Stimulated activated effector memory CD8-positive, alpha-beta T cell treated with anti-CD3 and anti-CD28 coated beads, Interleukin-12 subunit alpha, Interleukin-12 subunit beta, amount 100 ng/mL, for 72 hours (primary cell): Measurements from ENCODE around the gene HAGHL.
"Not testable (repeated sequence)": the region's sequence is repeated elsewhere in the genome, so short reads cannot be mapped to it uniquely, and the experiment has no call there.

Source experiments
- ATAC-seq: fragments of 150-1000 bp; cut with Tn5 transposase; 2 replicates; pipeline ENCODE4 v1.10.0; 2021
- DNase-seq, 2 donors: peaks; one replicate each; pipeline ENCODE4 v3.0.0; 2021 to 2022; ENCODE audit warnings: low spot score in 2 of 2
- H3K27ac Mint-ChIP-seq: one replicate; pipeline ENCODE4 v1.8.0; 2022; ENCODE audit warnings: mild to moderate bottlenecking, mixed read lengths
- H3K36me3 Mint-ChIP-seq: one replicate; pipeline ENCODE4 v1.8.0; 2022; ENCODE audit warnings: mild to moderate bottlenecking, mixed read lengths
- H3K4me1 Mint-ChIP-seq: one replicate; pipeline ENCODE4 v1.8.0; 2022; ENCODE audit warnings: mixed read lengths
- H3K4me3 Mint-ChIP-seq: one replicate; pipeline ENCODE4 v1.8.0; 2022; ENCODE audit warnings: mild to moderate bottlenecking, mixed read lengths
- H3K9me3 Mint-ChIP-seq: one replicate; pipeline ENCODE4 v1.8.0; 2022; ENCODE audit warnings: mixed read lengths

The HAGHL gene

GRCh38 chr16:710500-711075, 16.3 kb upstream of the HAGHL start:
- Mint-ChIP-seq H3K9me3 (no peaks in the 10 kb centered on the region), H3K27ac (no peak overlapping the region), H3K4me1 (peaks cover 5% of the 10 kb centered on the region), H3K36me3 (no peaks in the 10 kb centered on the region), H3K4me3 (no peak overlapping the region)
- DNase-seq = no peak
- ATAC-seq = no peak

- Mint-ChIP-seq H3K9me3 (no peaks in the 10 kb centered on the region), H3K27ac (no peak overlapping the region), H3K4me3 (no peak overlapping the region), H3K4me1 (peaks cover 6% of the 10 kb centered on the region), H3K36me3 (no peaks in the 10 kb centered on the region)
- DNase-seq = no peak
- no peak for ATAC-seq
Measured at GRCh38 chr16:711084-711483, 15.8 kb upstream of the HAGHL start.

GRCh38 chr16:711548-712320, 15.2 kb upstream of the HAGHL start:
- peaks cover 4% of the 10 kb centered on the region for H3K36me3 Mint-ChIP-seq
- H3K4me3 Mint-ChIP-seq = no peak overlapping the region
- peak; percentile 70 for ATAC-seq
- H3K4me1 Mint-ChIP-seq = peaks cover 11% of the 10 kb centered on the region
- H3K27ac Mint-ChIP-seq = no peak overlapping the region
- H3K9me3 Mint-ChIP-seq = no peaks in the 10 kb centered on the region
- peak; percentile 89 to 91 for DNase-seq

GRCh38 chr16:712740-713250, 14.1 kb upstream of the HAGHL start:
- H3K36me3 Mint-ChIP-seq, H3K27ac Mint-ChIP-seq, H3K4me3 Mint-ChIP-seq, H3K9me3 Mint-ChIP-seq, ATAC-seq: not testable (repeated sequence)
- DNase-seq = peak; percentile 43 to 79
- peaks cover 11% of the 10 kb centered on the region for H3K4me1 Mint-ChIP-seq

GRCh38 chr16:714079-714478, 12.8 kb upstream of the HAGHL start:
- Mint-ChIP-seq H3K4me3 (peak overlapping the region; percentile 22), H3K9me3 (no peaks in the 10 kb centered on the region), H3K4me1 (peaks cover 13% of the 10 kb centered on the region), H3K27ac (no peak overlapping the region), H3K36me3 (peaks cover 5% of the 10 kb centered on the region)
- ATAC-seq (no peak), DNase-seq (no peak)

- peaks cover 20% of the 10 kb centered on the region for H3K4me1 Mint-ChIP-seq
- ATAC-seq (peak; percentile 86), DNase-seq (peak; percentile 90 to 94)
- H3K36me3 Mint-ChIP-seq = peaks cover 7% of the 10 kb centered on the region
- no peak within 1 kb of the TSS for H3K27ac Mint-ChIP-seq
- no peaks in the 10 kb centered on the region for H3K9me3 Mint-ChIP-seq
- H3K4me3 Mint-ChIP-seq = peak within 1 kb of the TSS; percentile 61
Measured at GRCh38 chr16:714558-715476, 12.1 kb upstream of the HAGHL start, which contains the start of gene METRN. TSS of gene METRN (plus strand) at chr16:715118. CDS start at chr16:715290, 172 bp downstream.

- DNase-seq (peak in 1 of 2 donors; percentile 79), ATAC-seq (peak; percentile 24)
- Mint-ChIP-seq H3K9me3 (no peaks in the 10 kb centered on the region), H3K4me3 (peak overlapping the region; percentile 61), H3K27ac (no peak overlapping the region), H3K36me3 (peaks cover 15% of the 10 kb centered on the region), H3K4me1 (peaks cover 27% of the 10 kb centered on the region)
Measured at GRCh38 chr16:715477-716199, 11.3 kb upstream of the HAGHL start.

GRCh38 chr16:716200-716568, 10.7 kb upstream of the HAGHL start:
- H3K4me1 Mint-ChIP-seq = peaks cover 27% of the 10 kb centered on the region
- no peak for DNase-seq
- H3K27ac Mint-ChIP-seq = no peak overlapping the region

GRCh38 chr16:716768-717325, 10.1 kb upstream of the HAGHL start:
- H3K27ac Mint-ChIP-seq = no peak overlapping the region
- ATAC-seq (no peak), DNase-seq (no peak)
- peaks cover 15% of the 10 kb centered on the region for H3K36me3 Mint-ChIP-seq
- H3K4me1 Mint-ChIP-seq = peaks cover 29% of the 10 kb centered on the region
- no peaks in the 10 kb centered on the region for H3K9me3 Mint-ChIP-seq
- peak overlapping the region; percentile 61 for H3K4me3 Mint-ChIP-seq

More at GRCh38 chr16:716200-716568, 10.7 kb upstream of the HAGHL start:
- Mint-ChIP-seq H3K36me3 (peaks cover 15% of the 10 kb centered on the region), H3K4me3 (peak overlapping the region; percentile 61), H3K9me3 (no peaks in the 10 kb centered on the region)
- no peak for ATAC-seq

- peaks cover 15% of the 10 kb centered on the region for H3K36me3 Mint-ChIP-seq
- no peak overlapping the region for H3K4me3 Mint-ChIP-seq
- DNase-seq = no peak
- ATAC-seq = no peak
- H3K27ac Mint-ChIP-seq = no peak overlapping the region
- peaks cover 30% of the 10 kb centered on the region for H3K4me1 Mint-ChIP-seq
- H3K9me3 Mint-ChIP-seq = no peaks in the 10 kb centered on the region
Measured at GRCh38 chr16:717450-718245, 9.3 kb upstream of the HAGHL start.

GRCh38 chr16:718389-718788, 8.5 kb upstream of the HAGHL start:
- DNase-seq (no peak), ATAC-seq (no peak)
- Mint-ChIP-seq H3K4me3 (no peak overlapping the region), H3K36me3 (peaks cover 15% of the 10 kb centered on the region), H3K9me3 (no peaks in the 10 kb centered on the region), H3K27ac (no peak overlapping the region), H3K4me1 (peaks cover 27% of the 10 kb centered on the region)

- no peaks in the 10 kb centered on the region for H3K9me3 Mint-ChIP-seq
- ATAC-seq (no peak), DNase-seq (no peak)
- peaks cover 15% of the 10 kb centered on the region for H3K36me3 Mint-ChIP-seq
- H3K4me1 Mint-ChIP-seq = peaks cover 27% of the 10 kb centered on the region
- H3K27ac Mint-ChIP-seq = peak overlapping the region; percentile 40
- H3K4me3 Mint-ChIP-seq = peak overlapping the region; percentile 80
Measured at GRCh38 chr16:718922-719321, 8.0 kb upstream of the HAGHL start.

- ATAC-seq = no peak
- no peak for DNase-seq
- peak overlapping the region; percentile 80 for H3K4me3 Mint-ChIP-seq
- no peaks in the 10 kb centered on the region for H3K9me3 Mint-ChIP-seq
- H3K36me3 Mint-ChIP-seq = peaks cover 15% of the 10 kb centered on the region
- peaks cover 28% of the 10 kb centered on the region for H3K4me1 Mint-ChIP-seq
- peak overlapping the region; percentile 40 for H3K27ac Mint-ChIP-seq
Measured at GRCh38 chr16:719815-720446, 7.0 kb upstream of the HAGHL start.
